Activated naive CD4-positive, alpha-beta T cell treated with anti-CD3 and anti-CD28 coated beads, Interleukin-2, amount 50 U/mL, for 24 hours (primary cell): ENCODE data around the gene FAM174C.

Experiments used
- H3K27ac Mint-ChIP-seq: one replicate; pipeline ENCODE4 v1.8.0; 2021; ENCODE audit warnings: mild to moderate bottlenecking, mixed read lengths
- H3K27me3 Mint-ChIP-seq: one replicate; pipeline ENCODE4 v1.8.0; 2021; ENCODE audit warnings: mixed read lengths
- H3K36me3 Mint-ChIP-seq: one replicate; pipeline ENCODE4 v1.8.0; 2021; ENCODE audit warnings: mixed read lengths
- H3K4me1 Mint-ChIP-seq: one replicate; pipeline ENCODE4 v1.8.0; 2021; ENCODE audit warnings: mixed read lengths
- H3K4me3 Mint-ChIP-seq: one replicate; pipeline ENCODE4 v1.8.0; 2021; ENCODE audit warnings: mild to moderate bottlenecking, mixed read lengths
- H3K9me3 Mint-ChIP-seq: one replicate; pipeline ENCODE4 v1.8.0; 2021; ENCODE audit warnings: mixed read lengths

FAM174C gene

DNA sequence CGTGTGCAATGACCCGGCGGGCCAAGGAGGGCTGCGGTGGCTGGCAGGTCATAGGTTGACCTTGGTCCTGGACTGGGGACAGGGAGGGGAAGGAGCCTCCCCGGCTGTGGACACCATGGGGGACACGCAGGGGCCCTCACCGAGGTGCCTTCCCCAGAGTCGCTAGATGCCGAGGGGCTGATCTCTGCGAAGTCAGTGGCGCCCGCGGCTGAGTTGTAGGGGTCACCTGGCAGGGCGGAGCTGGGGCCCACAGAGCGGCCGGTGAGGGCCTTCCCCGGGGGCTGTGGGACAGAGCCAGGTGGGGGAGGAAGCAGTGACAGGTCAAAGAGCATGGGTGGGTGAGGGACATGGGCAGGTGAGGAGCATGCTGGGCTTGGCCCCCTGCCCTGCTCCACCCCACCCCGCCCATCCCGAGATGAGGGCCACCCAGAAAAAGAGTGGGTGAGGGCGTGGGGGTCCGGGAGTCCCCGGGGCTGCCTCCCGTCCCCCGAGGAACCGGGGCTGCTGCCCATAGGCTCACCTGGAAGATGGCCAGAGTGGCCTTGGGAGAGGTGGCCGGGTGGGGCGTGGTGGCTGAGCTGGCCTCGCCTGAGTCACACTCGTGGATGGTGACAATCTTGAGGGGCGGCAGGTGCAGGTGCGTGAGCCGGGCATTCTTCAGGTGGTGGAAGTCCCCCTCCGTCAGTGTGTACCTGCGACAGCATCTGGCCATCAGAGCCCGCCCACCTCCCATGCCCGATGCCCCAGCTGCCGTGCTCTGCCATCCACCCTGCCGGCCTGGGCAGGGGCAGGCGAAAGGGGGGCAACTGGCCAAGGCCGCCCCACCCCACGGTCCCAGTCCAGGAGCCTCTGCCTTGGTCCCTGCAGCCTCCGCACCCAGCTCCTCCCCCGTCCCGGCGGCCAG, 41.0 kb upstream of the FAM174C start:
- Mint-ChIP-seq H3K4me3 (no peak overlapping the region), H3K27ac (no peak overlapping the region), H3K27me3 (peaks cover 6% of the 10 kb centered on the region), H3K9me3 (no peaks in the 10 kb centered on the region), H3K4me1 (peaks cover 9% of the 10 kb centered on the region), H3K36me3 (no peaks in the 10 kb centered on the region)

DNA sequence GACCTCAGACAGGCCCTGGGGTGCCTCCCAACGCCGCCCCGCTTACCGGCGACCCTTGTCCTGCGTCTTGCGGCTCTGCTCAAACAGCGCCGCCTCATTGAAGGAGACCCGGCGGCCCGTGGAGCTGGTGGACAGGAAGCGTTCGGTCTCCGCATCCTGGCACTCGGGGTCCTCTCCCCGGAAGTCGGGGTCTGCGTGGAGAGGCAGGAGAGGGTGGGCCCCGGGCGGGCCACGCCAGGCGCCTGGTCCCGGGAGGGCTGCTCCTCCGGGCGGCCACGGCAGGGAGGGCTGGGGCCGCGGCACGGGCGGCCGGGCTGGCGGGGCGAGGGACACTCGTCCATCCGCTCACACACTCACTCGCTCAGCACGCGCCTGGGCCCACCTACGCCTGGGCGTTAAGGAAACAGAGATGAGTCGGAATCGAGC, 40.4 kb upstream of the FAM174C start:
- Mint-ChIP-seq H3K9me3 (no peaks in the 10 kb centered on the region), H3K27me3 (peaks cover 6% of the 10 kb centered on the region), H3K36me3 (no peaks in the 10 kb centered on the region), H3K27ac (no peak overlapping the region), H3K4me3 (no peak overlapping the region), H3K4me1 (peaks cover 9% of the 10 kb centered on the region)

DNA sequence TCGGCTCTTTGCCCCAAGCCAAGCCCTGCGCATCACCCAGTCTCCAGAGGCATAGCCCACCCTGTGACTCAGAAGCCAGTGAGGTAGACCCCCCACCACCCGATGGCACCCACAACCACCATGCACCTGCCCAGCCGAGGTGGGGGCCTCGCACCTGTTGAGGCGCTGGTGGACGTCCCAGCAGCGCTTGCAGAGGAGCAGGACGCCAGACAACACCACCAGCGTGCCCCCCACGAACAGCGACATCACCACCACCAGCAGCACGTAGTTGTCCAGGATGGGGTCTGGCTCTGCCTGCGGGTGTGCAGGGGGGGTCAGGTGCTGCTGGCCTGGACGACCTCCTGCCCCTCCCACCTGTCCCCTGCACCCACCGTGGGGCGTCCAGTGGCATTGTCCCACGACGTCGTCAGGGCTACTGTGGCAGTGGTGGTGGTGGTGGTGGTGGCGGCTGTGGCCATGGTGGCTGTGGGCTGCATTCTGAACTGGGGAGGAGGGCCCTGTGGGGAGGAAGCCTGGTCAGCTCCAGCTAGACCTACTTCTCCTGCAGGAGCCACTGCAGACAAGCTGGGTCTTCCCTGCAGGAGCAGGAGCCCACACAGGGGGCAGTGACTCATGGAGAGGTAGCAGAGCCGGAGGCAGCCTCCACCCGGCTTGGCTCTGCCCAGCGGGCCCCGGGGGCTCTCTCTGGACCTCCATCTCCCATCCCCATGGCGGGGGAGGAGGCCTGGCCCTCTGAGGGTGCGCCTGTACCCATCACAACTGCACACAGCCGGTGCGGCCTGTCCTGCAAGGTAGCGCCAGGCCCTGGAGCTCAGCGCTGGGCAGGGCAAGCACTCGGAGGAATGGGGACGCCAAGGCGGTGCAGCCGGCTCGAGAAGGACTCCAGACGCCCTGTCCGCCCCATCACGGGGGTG, 39.4 kb upstream of the FAM174C start:
- no peak overlapping the region for H3K4me3 Mint-ChIP-seq

DNA sequence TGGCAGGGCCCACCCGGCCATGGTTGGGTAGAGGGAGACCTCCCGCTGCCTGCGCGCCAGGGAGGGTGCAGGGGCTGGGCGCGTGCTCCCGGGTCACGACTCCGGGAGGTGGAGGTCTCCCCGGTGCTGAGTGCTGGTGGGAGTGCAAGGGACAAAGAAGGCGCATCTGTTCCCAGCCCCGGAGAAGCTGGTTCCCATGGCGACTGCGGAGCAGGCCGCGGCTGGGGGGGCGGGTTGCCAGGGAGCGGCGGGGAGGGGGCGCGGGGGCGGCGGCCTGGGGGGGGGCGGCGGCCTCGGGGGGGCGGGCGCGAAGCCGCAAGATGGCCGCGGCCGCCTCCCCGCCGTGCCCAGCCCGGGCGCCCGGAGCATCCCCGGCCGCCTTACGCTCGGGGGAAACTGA, 38.8 kb upstream of the FAM174C start:
- H3K4me3 Mint-ChIP-seq, result no peak overlapping the region
- H3K4me1 Mint-ChIP-seq, result peaks cover 17% of the 10 kb centered on the region
- no peaks in the 10 kb centered on the region for H3K36me3 Mint-ChIP-seq
- no peaks in the 10 kb centered on the region for H3K9me3 Mint-ChIP-seq
- H3K27me3 Mint-ChIP-seq, result peaks cover 6% of the 10 kb centered on the region
- no peak overlapping the region for H3K27ac Mint-ChIP-seq

More for the DNA sequence above, 39.4 kb upstream of the FAM174C start:
- no peaks in the 10 kb centered on the region for H3K36me3 Mint-ChIP-seq
- peaks cover 10% of the 10 kb centered on the region for H3K4me1 Mint-ChIP-seq
- H3K9me3 Mint-ChIP-seq, result no peaks in the 10 kb centered on the region
- no peak overlapping the region for H3K27ac Mint-ChIP-seq
- peaks cover 6% of the 10 kb centered on the region for H3K27me3 Mint-ChIP-seq

DNA sequence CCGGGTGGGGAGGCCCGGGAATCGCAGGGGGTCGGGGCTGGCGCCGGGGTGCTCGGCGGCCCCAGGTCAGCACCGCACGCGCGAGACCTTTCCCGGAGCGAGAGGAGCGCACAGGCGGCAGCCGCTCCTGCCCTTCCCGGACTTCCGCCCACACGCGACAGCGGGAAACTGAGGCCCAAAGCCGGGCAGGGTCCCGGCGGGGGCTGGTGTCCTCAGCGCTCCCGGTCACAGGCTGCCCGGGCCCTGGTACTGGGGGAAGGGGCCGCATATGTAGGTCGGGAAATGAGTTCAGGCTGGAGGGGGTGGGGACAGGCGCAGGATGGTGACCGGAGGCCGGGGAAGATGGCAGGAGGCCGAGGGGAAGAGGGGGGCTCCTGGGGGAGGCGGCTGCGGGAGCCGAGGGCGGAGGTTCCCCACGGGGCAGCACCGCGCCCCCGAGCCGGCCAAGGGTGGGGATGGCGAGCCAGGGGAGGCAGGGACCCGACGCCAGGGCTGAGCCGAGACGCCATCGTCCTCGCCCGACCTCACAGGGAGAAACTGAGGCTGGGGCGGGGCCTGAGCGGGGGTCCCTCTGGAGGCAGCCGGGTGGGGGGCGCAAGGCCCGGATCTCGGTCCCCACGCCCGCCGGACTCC, 38.2 kb upstream of the FAM174C start:
- no peaks in the 10 kb centered on the region for H3K36me3 Mint-ChIP-seq
- H3K9me3 Mint-ChIP-seq, result no peaks in the 10 kb centered on the region
- H3K4me1 Mint-ChIP-seq, result peaks cover 18% of the 10 kb centered on the region
- no peak overlapping the region for H3K4me3 Mint-ChIP-seq
- no peak overlapping the region for H3K27ac Mint-ChIP-seq
- H3K27me3 Mint-ChIP-seq, result peaks cover 6% of the 10 kb centered on the region

DNA sequence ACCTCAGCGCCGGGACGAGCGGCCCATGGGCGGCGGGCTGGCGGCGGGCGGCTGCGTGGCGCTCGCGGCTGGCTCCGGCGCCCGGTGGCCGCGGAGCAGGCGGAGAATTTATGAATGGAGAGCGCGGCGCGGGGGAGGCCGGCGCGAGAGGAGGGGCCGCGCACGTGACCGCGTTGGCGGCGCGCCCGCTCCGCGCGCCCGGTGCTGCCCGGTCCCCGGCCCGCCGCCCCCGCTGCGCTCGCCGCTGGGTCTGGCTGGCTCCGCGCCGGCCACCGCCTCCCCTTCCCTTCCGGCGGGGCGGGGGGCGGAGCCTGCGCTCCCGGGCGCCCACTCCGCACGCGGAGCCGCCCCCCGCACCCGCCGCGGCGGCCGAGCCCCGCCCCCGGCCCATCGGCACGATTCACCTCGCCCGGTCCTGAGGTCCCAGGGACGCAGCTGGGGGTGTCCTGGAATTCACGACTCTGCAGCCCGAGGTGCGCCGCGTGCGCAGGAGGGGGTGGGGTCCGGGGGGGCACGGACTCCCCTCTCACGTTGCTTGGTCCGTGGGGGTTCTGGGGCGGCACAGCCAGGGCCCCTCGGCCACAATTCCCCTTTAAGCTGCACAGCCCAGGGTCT, 37.5 kb upstream of the FAM174C start, which contains the start of gene CBARP:
Gene CBARP (minus strand): TSS at position 252 of the 615 bp plus-strand sequence. CDS start 1,905 bp downstream, outside the sequence.
- peak within 1 kb of the TSS; percentile 78 for H3K4me3 Mint-ChIP-seq
- no peaks in the 10 kb centered on the region for H3K9me3 Mint-ChIP-seq
- H3K4me1 Mint-ChIP-seq, result peaks cover 18% of the 10 kb centered on the region
- no peaks in the 10 kb centered on the region for H3K36me3 Mint-ChIP-seq
- peak within 1 kb of the TSS; percentile 79 for H3K27ac Mint-ChIP-seq
- H3K27me3 Mint-ChIP-seq, result peaks cover 6% of the 10 kb centered on the region

DNA sequence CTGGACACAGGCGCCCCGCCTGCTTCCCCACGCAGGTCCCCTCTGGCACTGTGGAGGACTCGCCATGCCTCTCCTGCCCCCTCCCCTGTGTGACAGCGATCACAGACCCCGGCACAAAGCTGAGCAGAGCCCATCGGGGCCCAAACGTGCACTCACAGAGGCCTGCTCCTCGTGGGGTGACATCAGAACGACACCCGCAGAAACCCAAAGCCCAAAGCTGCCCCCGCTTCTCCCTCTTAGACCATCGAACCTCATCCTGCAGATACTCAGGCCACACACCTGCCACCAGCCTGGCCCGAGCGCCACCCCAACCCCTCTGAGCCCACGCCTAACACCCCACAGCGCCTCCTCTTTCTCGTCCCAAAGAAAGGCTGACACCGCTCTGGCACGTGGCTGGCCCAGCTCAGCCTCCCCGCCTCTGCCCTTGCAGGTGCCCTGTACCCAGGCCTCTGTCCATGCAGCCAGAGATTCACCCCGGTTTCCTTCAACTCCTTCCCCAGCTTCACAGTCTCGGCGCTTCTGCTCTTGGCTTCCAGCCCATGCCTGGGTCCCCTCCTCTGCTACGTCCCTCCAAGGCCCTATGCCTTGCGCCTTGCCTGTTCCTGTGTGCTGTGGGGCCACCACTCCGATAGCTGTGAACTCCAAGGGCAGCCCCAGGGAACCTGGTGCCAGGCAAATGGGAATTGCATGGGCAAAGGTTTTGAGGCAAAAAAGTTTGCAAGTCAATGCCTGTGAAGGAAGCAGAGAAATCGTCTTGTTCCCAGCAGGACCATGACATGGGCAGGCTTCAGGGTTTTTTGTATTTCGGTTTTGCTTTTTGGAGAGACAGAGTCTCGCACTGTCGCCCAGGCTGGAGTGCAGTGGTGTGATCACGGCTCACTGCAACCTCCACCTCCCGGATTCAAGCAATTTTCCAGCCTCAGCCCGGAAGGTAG, 36.7 kb upstream of the FAM174C start:
- Mint-ChIP-seq H3K4me3 (peak overlapping the region; percentile 78), H3K27me3 (peaks cover 6% of the 10 kb centered on the region), H3K9me3 (no peaks in the 10 kb centered on the region), H3K36me3 (no peaks in the 10 kb centered on the region), H3K4me1 (peaks cover 18% of the 10 kb centered on the region), H3K27ac (peak overlapping the region; percentile 79)

DNA sequence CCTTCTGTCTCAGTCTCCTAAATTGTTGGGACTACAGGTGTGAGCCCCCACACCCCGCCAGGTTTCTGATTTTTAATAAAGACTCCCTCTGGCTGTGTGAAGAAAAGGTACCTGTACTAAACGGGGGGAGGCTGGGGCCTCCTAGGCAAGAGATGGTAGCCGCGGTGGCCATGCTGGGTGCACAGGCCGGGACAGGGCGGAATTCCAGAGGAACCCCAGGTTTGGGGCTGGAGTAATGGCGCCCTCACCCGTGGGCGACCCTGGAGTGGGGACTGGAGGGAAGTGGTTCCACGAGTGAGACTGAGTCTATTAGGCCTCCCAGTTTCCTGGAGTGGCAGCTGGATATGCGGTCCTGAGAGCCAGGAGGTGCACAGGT, 35.9 kb upstream of the FAM174C start:
- no peaks in the 10 kb centered on the region for H3K36me3 Mint-ChIP-seq
- peak overlapping the region; percentile 78 for H3K4me3 Mint-ChIP-seq
- peaks cover 6% of the 10 kb centered on the region for H3K27me3 Mint-ChIP-seq
- H3K4me1 Mint-ChIP-seq, result peaks cover 19% of the 10 kb centered on the region
- no peaks in the 10 kb centered on the region for H3K9me3 Mint-ChIP-seq
- peak overlapping the region; percentile 30 for H3K27ac Mint-ChIP-seq

DNA sequence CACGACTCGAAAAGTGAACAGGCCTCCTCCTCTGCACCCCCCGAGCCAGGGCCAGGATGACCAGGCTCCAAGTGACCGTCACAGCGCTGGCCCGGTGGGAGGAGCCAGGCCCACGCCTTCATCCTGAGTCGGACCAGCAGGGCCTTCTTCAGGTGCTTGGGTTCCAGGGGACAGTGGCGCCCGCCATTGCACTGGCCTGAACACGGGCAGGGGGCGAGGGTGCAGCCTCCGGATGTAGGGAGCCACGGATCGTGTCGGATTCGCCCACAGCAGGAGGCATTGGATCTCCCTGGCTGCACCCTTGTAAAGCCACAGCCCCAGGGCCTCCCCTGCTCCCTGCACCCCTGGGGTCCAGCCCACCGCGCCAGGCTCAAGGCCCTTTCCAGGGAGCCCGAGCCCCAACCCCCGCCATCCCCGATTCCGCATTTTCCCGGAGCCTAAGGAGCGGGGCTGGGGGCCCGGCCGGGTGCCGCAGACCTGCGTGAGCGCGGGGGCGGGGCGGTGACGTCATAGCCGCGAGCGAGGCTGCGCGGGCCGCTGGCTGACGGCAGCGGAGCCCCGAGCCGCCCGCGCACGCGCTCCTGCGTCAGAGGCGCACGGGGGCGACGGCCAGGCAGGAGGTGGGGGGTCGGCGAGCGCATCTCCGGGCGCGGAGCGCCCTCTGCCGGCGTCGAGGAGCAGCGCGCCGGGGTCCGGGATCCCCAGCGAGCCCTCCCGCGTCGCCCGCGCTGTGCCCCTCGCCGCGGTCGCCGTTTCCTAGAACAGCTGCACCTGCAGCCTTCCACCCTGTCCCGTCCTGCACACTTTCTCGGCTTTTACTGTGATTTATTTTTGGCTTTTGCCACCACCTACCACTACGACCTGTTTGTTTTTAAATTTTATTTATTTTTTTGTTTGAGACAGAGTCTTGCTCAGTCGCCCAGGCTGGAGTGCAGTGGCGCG, 35.3 kb upstream of the FAM174C start:
- peaks cover 22% of the 10 kb centered on the region for H3K4me1 Mint-ChIP-seq
- peak overlapping the region; percentile 49 for H3K4me3 Mint-ChIP-seq
- H3K27ac Mint-ChIP-seq, result no peak overlapping the region

DNA sequence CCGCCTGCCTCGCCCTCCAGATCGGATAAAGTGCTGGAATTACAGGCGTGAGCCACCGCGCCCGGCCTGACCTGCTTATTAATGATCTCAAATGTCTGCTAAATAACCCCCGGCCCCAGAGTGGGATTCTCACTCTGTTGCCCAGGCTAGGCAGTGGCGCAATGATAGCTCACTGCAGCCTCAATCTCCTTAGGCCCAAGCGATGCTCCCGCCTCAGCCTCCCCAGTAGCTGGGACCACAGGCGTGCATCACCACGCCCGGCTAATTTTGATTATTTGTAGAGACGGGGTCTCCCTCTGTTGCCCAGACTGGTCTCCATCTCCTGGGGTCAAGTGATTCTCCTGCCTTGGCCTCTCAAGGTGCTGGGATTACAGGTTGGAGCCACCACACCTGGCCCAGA, 34.4 kb upstream of the FAM174C start:
- H3K9me3 Mint-ChIP-seq, result no peaks in the 10 kb centered on the region
- no peaks in the 10 kb centered on the region for H3K36me3 Mint-ChIP-seq
- peaks cover 22% of the 10 kb centered on the region for H3K4me1 Mint-ChIP-seq
- no peak overlapping the region for H3K27ac Mint-ChIP-seq
- H3K27me3 Mint-ChIP-seq, result peaks cover 6% of the 10 kb centered on the region
- H3K4me3 Mint-ChIP-seq, result peak overlapping the region; percentile 87

More for the DNA sequence above, 35.3 kb upstream of the FAM174C start:
- H3K36me3 Mint-ChIP-seq, result no peaks in the 10 kb centered on the region
- H3K27me3 Mint-ChIP-seq, result peaks cover 6% of the 10 kb centered on the region
- H3K9me3 Mint-ChIP-seq, result no peaks in the 10 kb centered on the region

DNA sequence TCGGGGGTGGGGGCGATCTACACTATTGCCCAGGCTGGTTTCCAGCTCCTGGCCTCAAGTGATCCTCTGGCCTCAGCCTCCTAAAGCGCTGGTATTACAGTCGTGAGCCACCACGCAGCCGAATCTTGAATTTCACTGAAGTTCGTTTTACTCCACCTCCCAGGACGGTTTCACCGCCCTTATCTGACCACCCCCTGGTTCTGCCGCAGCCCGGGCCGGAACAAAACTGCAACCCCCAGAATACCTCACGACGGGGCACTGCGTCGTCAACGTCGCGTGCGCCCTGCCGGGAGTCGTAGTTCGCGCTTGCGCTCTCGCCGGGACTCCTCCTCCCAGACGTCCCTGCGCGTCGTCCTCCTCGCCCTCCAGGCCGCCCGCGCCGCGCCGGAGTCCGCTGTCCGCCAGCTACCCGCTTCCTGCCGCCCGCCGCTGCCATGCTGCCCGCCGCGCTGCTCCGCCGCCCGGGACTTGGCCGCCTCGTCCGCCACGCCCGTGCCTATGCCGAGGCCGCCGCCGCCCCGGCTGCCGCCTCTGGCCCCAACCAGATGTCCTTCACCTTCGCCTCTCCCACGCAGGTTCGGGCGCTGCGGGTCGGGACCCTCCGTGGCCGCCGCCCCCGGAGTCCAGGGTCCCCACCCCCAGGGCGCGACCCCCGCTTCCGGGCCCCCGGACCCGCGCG, 33.8 kb upstream of the FAM174C start, which contains the start of gene ATP5F1D:
Gene ATP5F1D (plus strand): TSS at position 335 of the 679 bp plus-strand sequence. CDS start 100 bp downstream, at position 435.
- H3K27ac Mint-ChIP-seq, result peak within 1 kb of the TSS; percentile 91
- peaks cover 6% of the 10 kb centered on the region for H3K27me3 Mint-ChIP-seq
- no peaks in the 10 kb centered on the region for H3K36me3 Mint-ChIP-seq
- peak within 1 kb of the TSS; percentile 92 for H3K4me3 Mint-ChIP-seq
- peaks cover 22% of the 10 kb centered on the region for H3K4me1 Mint-ChIP-seq
- H3K9me3 Mint-ChIP-seq, result no peaks in the 10 kb centered on the region

DNA sequence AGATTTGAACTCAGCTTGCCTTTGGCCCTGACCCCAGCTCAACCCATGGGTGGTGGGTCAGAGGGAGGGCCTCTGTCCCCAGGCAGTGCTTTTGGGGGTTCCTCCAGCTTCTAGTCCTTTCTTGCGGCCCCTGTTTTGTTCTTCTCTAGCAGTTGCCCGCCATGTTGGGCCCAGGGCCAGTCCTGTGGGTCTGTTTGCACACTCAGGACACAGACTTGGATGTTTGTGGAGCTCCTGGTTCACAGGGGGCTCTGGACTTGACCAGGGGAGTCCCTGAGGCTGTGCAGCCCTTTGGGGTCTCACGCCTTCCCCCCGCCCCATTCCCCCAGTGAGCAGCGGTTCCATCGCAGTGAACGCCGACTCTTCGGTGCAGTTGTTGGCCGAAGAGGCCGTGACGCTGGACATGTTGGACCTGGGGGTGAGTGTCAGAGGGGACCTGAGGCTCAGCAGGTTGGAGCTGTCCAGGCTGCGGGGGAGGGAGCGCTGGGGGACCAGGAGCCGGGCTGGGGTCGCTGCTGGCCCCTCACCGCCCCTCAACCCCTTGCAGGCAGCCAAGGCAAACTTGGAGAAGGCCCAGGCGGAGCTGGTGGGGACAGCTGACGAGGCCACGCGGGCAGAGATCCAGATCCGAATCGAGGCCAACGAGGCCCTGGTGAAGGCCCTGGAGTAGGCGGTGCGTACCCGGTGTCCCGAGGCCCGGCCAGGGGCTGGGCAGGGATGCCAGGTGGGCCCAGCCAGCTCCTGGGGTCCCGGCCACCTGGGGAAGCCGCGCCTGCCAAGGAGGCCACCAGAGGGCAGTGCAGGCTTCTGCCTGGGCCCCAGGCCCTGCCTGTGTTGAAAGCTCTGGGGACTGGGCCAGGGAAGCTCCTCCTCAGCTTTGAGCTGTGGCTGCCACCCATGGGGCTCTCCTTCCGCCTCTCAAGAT, 31.3 kb upstream of the FAM174C start:
- no peak overlapping the region for H3K27ac Mint-ChIP-seq
- H3K4me1 Mint-ChIP-seq, result peaks cover 14% of the 10 kb centered on the region
- H3K36me3 Mint-ChIP-seq, result no peaks in the 10 kb centered on the region
- no peaks in the 10 kb centered on the region for H3K27me3 Mint-ChIP-seq
- H3K9me3 Mint-ChIP-seq, result no peaks in the 10 kb centered on the region
- H3K4me3 Mint-ChIP-seq, result peak overlapping the region; percentile 71
